HepG2 (cell line): ENCODE measurements around the gene DHRS4L2. TPM values are rescaled to one million over a fixed set of nuclear protein-coding genes. Genes with fewer than 3 reads are reported as not detected.

ENCODE experiments used
- ATAC-seq: fragments of 200-7000 bp; cut with Tn5 transposase; 3 replicates; pipeline ENCODE4 v1.9.1; 2020; ENCODE audit warnings: mild to moderate bottlenecking, moderate library complexity
- BruUV-seq: library from RNA; stranded (reverse); fragments of 400-500 nt; replicated peaks from 2 replicates; lab custom pipeline; 2021; lab: Mats Ljungman, UMichigan
- CTCF ChIA-PET: fragments of 300-600 bp; formaldehyde crosslinking; extraction: SDS; loops from one replicate; lab custom pipeline; 2021; ENCODE audit warnings: low total read pairs, inconsistent platforms, low intra/inter-chr PET ratio; lab: Yijun Ruan, JAX
- POLR2A ChIA-PET: fragments of 350-600 bp; sonication (Branson Sonifier 250); formaldehyde crosslinking; loops from one replicate; lab custom pipeline; 2020; ENCODE audit warnings: antibody characterized with exemption, inconsistent platforms; lab: Yijun Ruan, JAX
- DNase-seq: peaks from one replicate; pipeline ENCODE4 v3.0.0-alpha.2; 2015; ENCODE audit warnings: low spot score
- FAIRE-seq: peaks from 3 replicates; lab custom pipeline; 2011; peaks lifted over from hg19 to GRCh38; lab: Jason Lieb, UNC
- H2AFZ ChIP-seq: one replicate; pipeline ENCODE4 v1.6.1; 2011; ENCODE audit warnings: low read length, inconsistent platforms
- H3K27ac ChIP-seq: fragments of 300-600 bp; 3 replicates; pipeline ENCODE4 v1.8.0; 2011; ENCODE audit warnings: mixed run types, mild to moderate bottlenecking, mixed read lengths, low read length, inconsistent platforms; ENCODE audit not compliant: insufficient read depth; ENCODE audit errors: extremely low read length
- H3K27me3 ChIP-seq, 2 experiments: fragments of 200-600 bp in 1 of 2; 2 replicates in 1 of 2; 3 replicates in 1 of 2; pipeline versions ENCODE4 v1.6.0 to v1.8.0; 2011; ENCODE audit warnings: low read length in 2 of 2, mild to moderate bottlenecking in 2 of 2, moderate library complexity in 2 of 2, inconsistent platforms in 1 of 2; ENCODE audit not compliant: insufficient read depth in 2 of 2, control insufficient read depth in 1 of 2
- H3K36me3 ChIP-seq, 2 experiments: fragments of 200-600 bp in 1 of 2; replicated peaks in 1 of 2; 2 replicates in 1 of 2; 3 replicates in 1 of 2; pipeline versions ENCODE4 v1.5.1 to v1.8.0; 2011; ENCODE audit warnings: low read length in 2 of 2, inconsistent platforms in 1 of 2; ENCODE audit not compliant: insufficient read depth in 2 of 2, control insufficient read depth in 1 of 2
- H3K4me1 ChIP-seq: 2 replicates; pipeline ENCODE4 v1.5.1; 2012; ENCODE audit warnings: low read length, inconsistent platforms; ENCODE audit not compliant: insufficient read depth
- H3K4me2 ChIP-seq: 2 replicates; pipeline ENCODE4 v1.6.0; 2011; ENCODE audit warnings: low read depth, low read length, inconsistent platforms
- H3K4me3 ChIP-seq, 3 experiments: fragments of 200-600 bp in 1 of 3; sonication (generic), shearing (Covaris generic) in 1 of 3; replicated peaks in 1 of 3; 2 replicates each; pipeline ENCODE4 v1.5.1; 2011 to 2016; ENCODE audit warnings: low read length in 3 of 3, inconsistent platforms in 2 of 3, low read depth in 2 of 3, mild to moderate bottlenecking in 2 of 3, control low read depth in 1 of 3, mixed read lengths in 1 of 3; ENCODE audit not compliant: insufficient read depth in 1 of 3
- H3K79me2 ChIP-seq: one replicate; pipeline ENCODE4 v1.6.1; 2011; ENCODE audit warnings: low read length, inconsistent platforms; ENCODE audit not compliant: insufficient read depth
- H3K9ac ChIP-seq: 2 replicates; pipeline ENCODE4 v1.6.0; 2011; ENCODE audit warnings: mild to moderate bottlenecking, low read depth, low read length, inconsistent platforms; ENCODE audit not compliant: insufficient read depth
- H3K9me3 ChIP-seq: 2 replicates; pipeline ENCODE4 v1.5.1; 2012; ENCODE audit warnings: mild to moderate bottlenecking, low read length
- H4K20me1 ChIP-seq: 2 replicates; pipeline ENCODE4 v1.6.0; 2011; ENCODE audit warnings: inconsistent platforms, mild to moderate bottlenecking, low read length, moderate library complexity; ENCODE audit not compliant: insufficient read depth
- ARNTL ChIP-seq: sonication (generic); formaldehyde crosslinking; IDR thresholded peaks from 2 replicates; pipeline ENCODE4 v1.4.0; 2020; ENCODE audit warnings: mild to moderate bottlenecking, missing genetic modification reagents
- EED ChIP-seq: sonication (generic); formaldehyde crosslinking; IDR thresholded peaks from 2 replicates; pipeline ENCODE4 v1.5.0; 2020; ENCODE audit warnings: mild to moderate bottlenecking, missing genetic modification reagents
- MBD4 ChIP-seq: IDR thresholded peaks from 2 replicates; pipeline ENCODE4 v1.6.1; 2012; ENCODE audit warnings: low read length, inconsistent platforms, borderline replicate concordance
- NR2F6 ChIP-seq, 2 experiments: IDR thresholded peaks; 2 replicates each; pipeline ENCODE4 v1.6.1; 2016; ENCODE audit warnings: antibody characterized with exemption in 1 of 2, mild to moderate bottlenecking in 1 of 2
- POGZ ChIP-seq: sonication (generic); formaldehyde crosslinking; IDR thresholded peaks from 2 replicates; pipeline ENCODE4 v1.4.0; 2020; ENCODE audit warnings: mild to moderate bottlenecking, missing genetic modification reagents
- RORA ChIP-seq: sonication (generic); formaldehyde crosslinking; IDR thresholded peaks from 2 replicates; pipeline ENCODE4 v1.5.0; 2020; ENCODE audit warnings: mild to moderate bottlenecking, missing genetic modification reagents, moderate library complexity
- SMC3 ChIP-seq: IDR thresholded peaks from 2 replicates; pipeline ENCODE4 v1.6.1; 2011; ENCODE audit warnings: low read length, improper control_type of control experiment
- ZNF354B ChIP-seq: sonication (generic); formaldehyde crosslinking; IDR thresholded peaks from 2 replicates; pipeline ENCODE4 v1.8.0; 2022; ENCODE audit warnings: mild to moderate bottlenecking, missing genetic modification reagents
- ZNF547 ChIP-seq: sonication (generic); formaldehyde crosslinking; IDR thresholded peaks from 2 replicates; pipeline ENCODE4 v1.5.1; 2020; ENCODE audit warnings: mild to moderate bottlenecking, missing genetic modification reagents
- ZNF629 ChIP-seq: sonication (generic); formaldehyde crosslinking; conservative IDR thresholded peaks from 2 replicates; pipeline ENCODE4 v1.5.0; 2020; ENCODE audit warnings: missing genetic modification reagents
- ZSCAN22 ChIP-seq: sonication (generic); formaldehyde crosslinking; IDR thresholded peaks from 2 replicates; pipeline ENCODE4 v1.4.0; 2020; ENCODE audit warnings: mild to moderate bottlenecking, missing genetic modification reagents
- WGBS: methylation state at CpG from one replicate; pipeline ENCODE4 v1.1.6; 2017; ENCODE audit warnings: low lambda C conversion rate; 5-methylcytosine and 5-hydroxymethylcytosine counted together
- in situ Hi-C: cut with HindIII; loops from 2 replicates; pipeline ENCODE4 v1.10.0; 2017; ENCODE audit warnings: low pct_unique_long_range_greater_than_20kb; ENCODE audit not compliant: extremely low pct_ligation_motif_present
- intact Hi-C: fragments of 100-400 bp; cut with micrococcal nuclease; formaldehyde crosslinking; loops from one replicate; pipeline ENCODE4 v1.10.0; 2022; ENCODE audit not compliant: unreplicated experiment
- polyA plus RNA-seq, 8 experiments: library from polyadenylated mRNA; depleted of rRNA in 3 of 8; stranded (reverse) in 7 of 8; unstranded in 1 of 8; fragments of >200 nt; fragmentation: Illumina TruSeq in 4 of 8; extraction: Trizol in 4 of 8; gene quantifications; 2 replicates each; pipeline versions ENCODE4 v1.2.1 to v1.2.3, GENCODE V29; 2011 to 2016; ENCODE audit warnings: low read depth in 4 of 8, missing spikeins in 1 of 8, mixed read lengths in 1 of 8; ENCODE audit not compliant: insufficient read depth in 1 of 8
- total RNA-seq, 5 experiments: library from RNA; depleted of rRNA; stranded (reverse); fragments of >200 nt; fragmentation: Illumina TruSeq; extraction: Trizol; gene quantifications; 2 replicates each; pipeline ENCODE4 v1.2.3, GENCODE V29; 2016; ENCODE audit warnings: low read depth in 1 of 5
- TF ChIP-seq, protein P1 (sequence below): sonication (generic); formaldehyde crosslinking; IDR thresholded peaks from 2 replicates; pipeline ENCODE4 v1.5.1; 2020; ENCODE audit warnings: missing genetic modification reagents, mild to moderate bottlenecking, borderline replicate concordance
- TF ChIP-seq, protein P2 (sequence below): sonication (generic); formaldehyde crosslinking; IDR thresholded peaks from 2 replicates; pipeline ENCODE4 v1.9.0; 2022; ENCODE audit warnings: missing genetic modification reagents, mild to moderate bottlenecking, borderline replicate concordance
- TF ChIP-seq, protein P3 (sequence below): sonication (generic); formaldehyde crosslinking; IDR thresholded peaks from 2 replicates; pipeline ENCODE4 v1.8.0; 2022; ENCODE audit warnings: mild to moderate bottlenecking, missing genetic modification reagents, moderate library complexity
- TF ChIP-seq, protein P4 (sequence below): sonication (generic); formaldehyde crosslinking; IDR thresholded peaks from 2 replicates; pipeline ENCODE4 v1.8.0; 2022; ENCODE audit warnings: missing genetic modification reagents, mild to moderate bottlenecking, borderline replicate concordance
- TF ChIP-seq, protein P5 (sequence below): sonication (generic); formaldehyde crosslinking; IDR thresholded peaks from 2 replicates; pipeline ENCODE4 v1.8.0; 2022; ENCODE audit warnings: low read depth, missing genetic modification reagents

Gene DHRS4L2
- total and polyA plus RNA-seq, 2 of the 13 experiments (the other 11 are each of a cell fraction or from before 2014, with no cell fraction given), result 24.7 to 38.2 TPM

DNA sequence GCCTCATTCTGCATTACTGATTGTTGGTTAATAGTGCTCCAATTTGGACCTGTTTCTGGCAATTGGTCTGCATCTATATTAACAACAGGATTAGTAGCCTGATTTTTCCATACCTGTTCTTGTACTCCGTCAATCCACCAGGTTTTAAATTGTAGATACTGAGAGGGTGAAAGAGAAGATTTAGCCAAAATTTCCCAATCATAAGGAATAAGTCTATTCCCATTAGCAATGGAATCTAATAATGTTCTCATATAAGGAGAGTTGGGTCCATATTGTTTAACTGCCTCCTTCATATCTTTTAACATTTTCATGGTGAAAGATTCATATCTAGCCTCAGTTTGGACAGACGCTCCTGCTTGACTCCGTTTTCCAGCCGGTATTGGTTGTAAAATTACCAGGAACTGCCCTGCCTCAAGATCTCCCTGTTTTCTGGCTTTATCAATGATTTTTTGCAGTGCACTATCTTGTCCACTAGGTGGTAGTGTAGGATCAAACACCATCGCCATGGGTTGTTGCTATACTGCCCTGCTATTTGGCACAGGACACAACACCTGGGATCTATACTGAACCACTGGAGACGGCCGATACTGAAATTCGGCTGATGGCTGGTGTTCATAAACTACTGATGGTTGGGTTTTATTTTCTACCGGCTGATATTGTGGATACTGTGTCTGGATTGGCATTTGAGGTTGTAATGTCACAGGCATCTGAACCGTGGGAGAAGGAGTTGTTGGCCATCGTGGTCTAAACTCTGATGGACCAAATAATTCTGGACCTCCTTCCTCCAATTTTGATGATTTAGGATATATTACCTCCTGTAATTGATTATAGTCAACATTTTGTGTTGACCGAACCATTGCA lies 25.2 kb downstream of the DHRS4L2 start:
- peak; percentile 97 for FAIRE-seq
- intact Hi-C loops, result loop anchor here (1.0 to 2.0 kb wide), 11 partner anchors 22 to 283 kb away; partner anchors contain the start of genes CARMIL3, DHRS4L2, IRF9 and PCK2
- TF ChIP-seq NR2F6 (IDR thresholded peaks at IDR 0.05) (no peak), NR2F6 (CRISPR knock-in tag; IDR thresholded peaks at IDR 0.05) (peak; percentile 68), MBD4 (no peak), ARNTL (CRISPR knock-in tag) (peak; percentile 47; the same call in 1 of the 2 replicates), POGZ (CRISPR knock-in tag) (peak; percentile 45; the same call in 1 of the 2 replicates), ZNF354B (CRISPR knock-in tag) (no peak), EED (CRISPR knock-in tag) (no peak), SMC3 (peak; percentile 100), RORA (CRISPR knock-in tag) (no peak), ZNF629 (CRISPR knock-in tag) (0 out of 2 replicates have a peak, but pooled peaks have one; percentile 20), ZSCAN22 (no peak), ZNF547 (CRISPR knock-in tag) (no peak; the same call in 1 of the 2 replicates)
- TF ChIP-seq, protein P1, sequence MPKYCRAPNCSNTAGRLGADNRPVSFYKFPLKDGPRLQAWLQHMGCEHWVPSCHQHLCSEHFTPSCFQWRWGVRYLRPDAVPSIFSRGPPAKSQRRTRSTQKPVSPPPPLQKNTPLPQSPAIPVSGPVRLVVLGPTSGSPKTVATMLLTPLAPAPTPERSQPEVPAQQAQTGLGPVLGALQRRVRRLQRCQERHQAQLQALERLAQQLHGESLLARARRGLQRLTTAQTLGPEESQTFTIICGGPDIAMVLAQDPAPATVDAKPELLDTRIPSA (CRISPR knock-in tag), result no peak
- TF ChIP-seq, protein P2, sequence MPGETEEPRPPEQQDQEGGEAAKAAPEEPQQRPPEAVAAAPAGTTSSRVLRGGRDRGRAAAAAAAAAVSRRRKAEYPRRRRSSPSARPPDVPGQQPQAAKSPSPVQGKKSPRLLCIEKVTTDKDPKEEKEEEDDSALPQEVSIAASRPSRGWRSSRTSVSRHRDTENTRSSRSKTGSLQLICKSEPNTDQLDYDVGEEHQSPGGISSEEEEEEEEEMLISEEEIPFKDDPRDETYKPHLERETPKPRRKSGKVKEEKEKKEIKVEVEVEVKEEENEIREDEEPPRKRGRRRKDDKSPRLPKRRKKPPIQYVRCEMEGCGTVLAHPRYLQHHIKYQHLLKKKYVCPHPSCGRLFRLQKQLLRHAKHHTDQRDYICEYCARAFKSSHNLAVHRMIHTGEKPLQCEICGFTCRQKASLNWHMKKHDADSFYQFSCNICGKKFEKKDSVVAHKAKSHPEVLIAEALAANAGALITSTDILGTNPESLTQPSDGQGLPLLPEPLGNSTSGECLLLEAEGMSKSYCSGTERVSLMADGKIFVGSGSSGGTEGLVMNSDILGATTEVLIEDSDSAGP (CRISPR knock-in tag), result no peak
- TF ChIP-seq, protein P3, sequence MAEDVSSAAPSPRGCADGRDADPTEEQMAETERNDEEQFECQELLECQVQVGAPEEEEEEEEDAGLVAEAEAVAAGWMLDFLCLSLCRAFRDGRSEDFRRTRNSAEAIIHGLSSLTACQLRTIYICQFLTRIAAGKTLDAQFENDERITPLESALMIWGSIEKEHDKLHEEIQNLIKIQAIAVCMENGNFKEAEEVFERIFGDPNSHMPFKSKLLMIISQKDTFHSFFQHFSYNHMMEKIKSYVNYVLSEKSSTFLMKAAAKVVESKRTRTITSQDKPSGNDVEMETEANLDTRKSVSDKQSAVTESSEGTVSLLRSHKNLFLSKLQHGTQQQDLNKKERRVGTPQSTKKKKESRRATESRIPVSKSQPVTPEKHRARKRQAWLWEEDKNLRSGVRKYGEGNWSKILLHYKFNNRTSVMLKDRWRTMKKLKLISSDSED (CRISPR knock-in tag), result no peak
- TF ChIP-seq, protein P4, sequence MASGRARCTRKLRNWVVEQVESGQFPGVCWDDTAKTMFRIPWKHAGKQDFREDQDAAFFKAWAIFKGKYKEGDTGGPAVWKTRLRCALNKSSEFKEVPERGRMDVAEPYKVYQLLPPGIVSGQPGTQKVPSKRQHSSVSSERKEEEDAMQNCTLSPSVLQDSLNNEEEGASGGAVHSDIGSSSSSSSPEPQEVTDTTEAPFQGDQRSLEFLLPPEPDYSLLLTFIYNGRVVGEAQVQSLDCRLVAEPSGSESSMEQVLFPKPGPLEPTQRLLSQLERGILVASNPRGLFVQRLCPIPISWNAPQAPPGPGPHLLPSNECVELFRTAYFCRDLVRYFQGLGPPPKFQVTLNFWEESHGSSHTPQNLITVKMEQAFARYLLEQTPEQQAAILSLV (CRISPR knock-in tag), result no peak
- TF ChIP-seq, protein P5, sequence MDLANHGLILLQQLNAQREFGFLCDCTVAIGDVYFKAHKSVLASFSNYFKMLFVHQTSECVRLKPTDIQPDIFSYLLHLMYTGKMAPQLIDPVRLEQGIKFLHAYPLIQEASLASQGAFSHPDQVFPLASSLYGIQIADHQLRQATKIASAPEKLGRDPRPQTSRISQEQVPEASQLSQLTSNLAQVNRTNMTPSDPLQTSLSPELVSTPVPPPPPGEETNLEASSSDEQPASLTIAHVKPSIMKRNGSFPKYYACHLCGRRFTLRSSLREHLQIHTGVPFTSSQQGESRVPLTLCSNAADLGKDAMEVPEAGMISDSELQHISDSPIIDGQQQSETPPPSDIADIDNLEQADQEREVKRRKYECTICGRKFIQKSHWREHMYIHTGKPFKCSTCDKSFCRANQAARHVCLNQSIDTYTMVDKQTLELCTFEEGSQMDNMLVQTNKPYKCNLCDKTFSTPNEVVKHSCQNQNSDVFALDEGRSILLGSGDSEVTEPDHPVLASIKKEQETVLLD, result no peak

More for the DNA sequence above, 25.2 kb downstream of the DHRS4L2 start:
- H3K79me2 ChIP-seq, result no peaks in the 10 kb centered on the region
- H3K27me3 ChIP-seq, result no peaks in the 10 kb centered on the region
- ATAC-seq (peak; percentile 98), DNase-seq (peak; percentile 92)
- H3K4me1 ChIP-seq, result peaks cover 53% of the 10 kb centered on the region
- in situ Hi-C loops, result loop anchor here (5.0 kb wide), 2 partner anchors 42 to 78 kb away; partner anchors contain the start of gene PCK2
- ChIA-PET POLR2A (interaction anchor here (1.6 kb wide), 1 partner anchor 21 kb away, joined by 3 read pairs; no protein-coding TSS in a partner anchor), CTCF (interaction anchor here (0.6 to 4.3 kb wide), 14 partner anchors 22 to 425 kb away, joined by 4 to 86 read pairs (median 8); partner anchors contain the start of genes CARMIL3, IRF9 and PCK2)
- no peak overlapping the region for H3K27ac ChIP-seq
- no peak overlapping the region for H3K9ac ChIP-seq
- no peak overlapping the region for H3K4me3 ChIP-seq
- no TSS peak for BruUV-seq
- no peak overlapping the region for H3K4me2 ChIP-seq
- no peaks in the 10 kb centered on the region for H4K20me1 ChIP-seq
- H2AFZ ChIP-seq, result no peak overlapping the region
- WGBS, result 33% methylated on average over 12 of the region's 12 CpGs
- H3K9me3 ChIP-seq, result no peaks in the 10 kb centered on the region
- H3K36me3 ChIP-seq, result no peaks in the 10 kb centered on the region
